HEK293 (cell line): ENCODE results near the gene TRIM5.

Experiments
- GLI4 ChIP-seq: fragments of 450-650 bp; formaldehyde crosslinking; IDR thresholded peaks from 2 replicates; pipeline ENCODE4 v1.5.1; 2016; ENCODE audit warnings: missing biosample characterization, missing genetic modification characterization
- MYNN ChIP-seq: fragments of 450-650 bp; formaldehyde crosslinking; IDR thresholded peaks from 2 replicates; pipeline ENCODE4 v1.5.1; 2016; ENCODE audit warnings: missing biosample characterization, missing genetic modification characterization, borderline replicate concordance
- RBAK ChIP-seq: fragments of 450-650 bp; formaldehyde crosslinking; IDR thresholded peaks from 2 replicates; pipeline ENCODE4 v1.5.1; 2016; ENCODE audit warnings: missing biosample characterization, missing genetic modification characterization
- SP2 ChIP-seq: fragments of 450-650 bp; formaldehyde crosslinking; IDR thresholded peaks from 2 replicates; pipeline ENCODE4 v1.5.1; 2016; ENCODE audit warnings: missing biosample characterization, missing genetic modification characterization
- ZNF184 ChIP-seq: fragments of 450-650 bp; IDR thresholded peaks from 2 replicates; pipeline ENCODE4 v1.5.1; 2018; ENCODE audit warnings: missing biosample characterization, mild to moderate bottlenecking, missing genetic modification characterization
- ZNF239 ChIP-seq: fragments of 450-650 bp; formaldehyde crosslinking; IDR thresholded peaks from 2 replicates; pipeline ENCODE4 v1.5.1; 2016; ENCODE audit warnings: missing biosample characterization, missing genetic modification characterization
- ZNF302 ChIP-seq: fragments of 450-650 bp; formaldehyde crosslinking; IDR thresholded peaks from 2 replicates; pipeline ENCODE4 v1.5.1; 2016; ENCODE audit warnings: missing biosample characterization, missing genetic modification characterization, low read depth
- ZNF311 ChIP-seq: fragments of 450-650 bp; formaldehyde crosslinking; IDR thresholded peaks from 2 replicates; pipeline ENCODE4 v1.5.1; 2017; ENCODE audit warnings: missing biosample characterization, missing genetic modification characterization, borderline replicate concordance
- ZNF335 ChIP-seq: fragments of 450-650 bp; formaldehyde crosslinking; conservative IDR thresholded peaks from 2 replicates; pipeline ENCODE4 v1.5.1; 2016; ENCODE audit warnings: missing biosample characterization, missing genetic modification characterization
- ZNF791 ChIP-seq: fragments of 450-650 bp; formaldehyde crosslinking; IDR thresholded peaks from 2 replicates; pipeline ENCODE4 v1.5.1; 2016; ENCODE audit warnings: missing biosample characterization, missing genetic modification characterization
- TF ChIP-seq, protein P1 (sequence below): fragments of 450-650 bp; formaldehyde crosslinking; IDR thresholded peaks from 2 replicates; pipeline ENCODE4 v1.5.1; 2016; ENCODE audit warnings: missing biosample characterization, missing genetic modification characterization
- TF ChIP-seq, protein P2 (sequence below): fragments of 450-650 bp; formaldehyde crosslinking; IDR thresholded peaks from 2 replicates; pipeline ENCODE4 v1.5.1; 2016; ENCODE audit warnings: missing biosample characterization, missing genetic modification characterization
- TF ChIP-seq, protein P3 (sequence below): fragments of 450-650 bp; formaldehyde crosslinking; IDR thresholded peaks from 2 replicates; pipeline ENCODE4 v1.5.1; 2016; ENCODE audit warnings: missing biosample characterization, missing genetic modification characterization

DNA sequence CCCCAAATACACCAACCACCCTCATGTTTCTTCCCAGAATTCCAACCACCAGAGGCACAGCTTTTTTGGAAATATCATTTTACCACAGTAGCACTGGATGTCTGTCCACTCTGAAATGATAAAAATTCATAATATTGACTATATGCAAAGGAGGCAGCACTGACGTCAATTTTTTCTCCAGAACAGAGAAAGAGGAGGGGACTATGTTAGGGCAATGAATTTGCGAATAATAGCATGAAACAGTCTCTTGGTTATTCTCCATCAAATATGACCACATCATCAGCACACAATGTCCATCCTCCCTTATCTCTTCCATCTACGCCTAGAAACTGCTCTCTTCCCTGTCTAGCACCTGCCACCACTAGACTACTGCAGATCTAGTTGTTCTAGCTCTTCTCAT lies 38.7 kb downstream of the TRIM5 start:
- TF ChIP-seq ZNF239: no peak
- TF ChIP-seq ZNF335 (tag by site-specific recombination): no peak
- no peak for TF ChIP-seq MYNN (tag by site-specific recombination)
- TF ChIP-seq, protein P1, sequence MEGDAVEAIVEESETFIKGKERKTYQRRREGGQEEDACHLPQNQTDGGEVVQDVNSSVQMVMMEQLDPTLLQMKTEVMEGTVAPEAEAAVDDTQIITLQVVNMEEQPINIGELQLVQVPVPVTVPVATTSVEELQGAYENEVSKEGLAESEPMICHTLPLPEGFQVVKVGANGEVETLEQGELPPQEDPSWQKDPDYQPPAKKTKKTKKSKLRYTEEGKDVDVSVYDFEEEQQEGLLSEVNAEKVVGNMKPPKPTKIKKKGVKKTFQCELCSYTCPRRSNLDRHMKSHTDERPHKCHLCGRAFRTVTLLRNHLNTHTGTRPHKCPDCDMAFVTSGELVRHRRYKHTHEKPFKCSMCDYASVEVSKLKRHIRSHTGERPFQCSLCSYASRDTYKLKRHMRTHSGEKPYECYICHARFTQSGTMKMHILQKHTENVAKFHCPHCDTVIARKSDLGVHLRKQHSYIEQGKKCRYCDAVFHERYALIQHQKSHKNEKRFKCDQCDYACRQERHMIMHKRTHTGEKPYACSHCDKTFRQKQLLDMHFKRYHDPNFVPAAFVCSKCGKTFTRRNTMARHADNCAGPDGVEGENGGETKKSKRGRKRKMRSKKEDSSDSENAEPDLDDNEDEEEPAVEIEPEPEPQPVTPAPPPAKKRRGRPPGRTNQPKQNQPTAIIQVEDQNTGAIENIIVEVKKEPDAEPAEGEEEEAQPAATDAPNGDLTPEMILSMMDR (tag by site-specific recombination): no peak
- TF ChIP-seq RBAK (tag by site-specific recombination): no peak
- TF ChIP-seq, protein P2, sequence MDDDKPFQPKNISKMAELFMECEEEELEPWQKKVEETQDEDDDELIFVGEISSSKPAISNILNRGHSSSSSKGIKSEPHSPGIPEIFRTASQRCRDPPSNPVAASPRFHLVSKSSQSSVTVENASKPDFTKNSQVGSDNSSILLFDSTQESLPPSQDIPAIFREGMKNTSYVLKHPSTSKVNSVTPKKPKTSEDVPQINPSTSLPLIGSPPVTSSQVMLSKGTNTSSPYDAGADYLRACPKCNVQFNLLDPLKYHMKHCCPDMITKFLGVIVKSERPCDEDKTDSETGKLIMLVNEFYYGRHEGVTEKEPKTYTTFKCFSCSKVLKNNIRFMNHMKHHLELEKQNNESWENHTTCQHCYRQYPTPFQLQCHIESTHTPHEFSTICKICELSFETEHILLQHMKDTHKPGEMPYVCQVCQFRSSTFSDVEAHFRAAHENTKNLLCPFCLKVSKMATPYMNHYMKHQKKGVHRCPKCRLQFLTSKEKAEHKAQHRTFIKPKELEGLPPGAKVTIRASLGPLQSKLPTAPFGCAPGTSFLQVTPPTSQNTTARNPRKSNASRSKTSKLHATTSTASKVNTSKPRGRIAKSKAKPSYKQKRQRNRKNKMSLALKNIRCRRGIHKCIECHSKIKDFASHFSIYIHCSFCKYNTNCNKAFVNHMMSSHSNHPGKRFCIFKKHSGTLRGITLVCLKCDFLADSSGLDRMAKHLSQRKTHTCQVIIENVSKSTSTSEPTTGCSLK (tag by site-specific recombination): no peak
- no peak for TF ChIP-seq ZNF302 (tag by site-specific recombination)
- TF ChIP-seq, protein P3, sequence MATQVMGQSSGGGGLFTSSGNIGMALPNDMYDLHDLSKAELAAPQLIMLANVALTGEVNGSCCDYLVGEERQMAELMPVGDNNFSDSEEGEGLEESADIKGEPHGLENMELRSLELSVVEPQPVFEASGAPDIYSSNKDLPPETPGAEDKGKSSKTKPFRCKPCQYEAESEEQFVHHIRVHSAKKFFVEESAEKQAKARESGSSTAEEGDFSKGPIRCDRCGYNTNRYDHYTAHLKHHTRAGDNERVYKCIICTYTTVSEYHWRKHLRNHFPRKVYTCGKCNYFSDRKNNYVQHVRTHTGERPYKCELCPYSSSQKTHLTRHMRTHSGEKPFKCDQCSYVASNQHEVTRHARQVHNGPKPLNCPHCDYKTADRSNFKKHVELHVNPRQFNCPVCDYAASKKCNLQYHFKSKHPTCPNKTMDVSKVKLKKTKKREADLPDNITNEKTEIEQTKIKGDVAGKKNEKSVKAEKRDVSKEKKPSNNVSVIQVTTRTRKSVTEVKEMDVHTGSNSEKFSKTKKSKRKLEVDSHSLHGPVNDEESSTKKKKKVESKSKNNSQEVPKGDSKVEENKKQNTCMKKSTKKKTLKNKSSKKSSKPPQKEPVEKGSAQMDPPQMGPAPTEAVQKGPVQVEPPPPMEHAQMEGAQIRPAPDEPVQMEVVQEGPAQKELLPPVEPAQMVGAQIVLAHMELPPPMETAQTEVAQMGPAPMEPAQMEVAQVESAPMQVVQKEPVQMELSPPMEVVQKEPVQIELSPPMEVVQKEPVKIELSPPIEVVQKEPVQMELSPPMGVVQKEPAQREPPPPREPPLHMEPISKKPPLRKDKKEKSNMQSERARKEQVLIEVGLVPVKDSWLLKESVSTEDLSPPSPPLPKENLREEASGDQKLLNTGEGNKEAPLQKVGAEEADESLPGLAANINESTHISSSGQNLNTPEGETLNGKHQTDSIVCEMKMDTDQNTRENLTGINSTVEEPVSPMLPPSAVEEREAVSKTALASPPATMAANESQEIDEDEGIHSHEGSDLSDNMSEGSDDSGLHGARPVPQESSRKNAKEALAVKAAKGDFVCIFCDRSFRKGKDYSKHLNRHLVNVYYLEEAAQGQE: no peak
- no peak for TF ChIP-seq ZNF184 (tag by site-specific recombination)
- TF ChIP-seq SP2: no peak
- TF ChIP-seq GLI4 (tag by site-specific recombination): no peak
- no peak for TF ChIP-seq ZNF791 (tag by site-specific recombination)
- no peak for TF ChIP-seq ZNF311 (tag by site-specific recombination)
